Heart left ventricle (tissue), 16 donors: Measurements from ENCODE around the gene MCCD1. TPM values are rescaled to one million over a fixed set of nuclear protein-coding genes. Genes with fewer than 3 reads are reported as not detected.

ENCODE experiments used
- ATAC-seq, 4 donors: fragments of 200-7000 bp; cut with Tn5 transposase; one replicate each; pipeline ENCODE4 v1.9.1; 2020 to 2022; ENCODE audit warnings: moderate library complexity in 4 of 4, mild to moderate bottlenecking in 3 of 4, moderate number of reproducible peaks in 1 of 4
- DNase-seq, 5 donors: peaks; one replicate each; pipeline ENCODE4 v3.0.0-alpha.2; 2020
- H3K27ac ChIP-seq, 12 donors: fragments of 200-600 bp; sonication (generic) in 4 of 12; one replicate each; pipeline versions ENCODE4 v1.5.0 to v1.8.0; 2016 to 2022; ENCODE audit warnings: mild to moderate bottlenecking in 2 of 12
- H3K27me3 ChIP-seq, 9 donors: fragments of 200-600 bp; sonication (generic) in 2 of 9; one replicate each; pipeline versions ENCODE4 v1.5.1 to v1.8.0; 2016 to 2022; ENCODE audit warnings: mild to moderate bottlenecking in 3 of 9
- H3K36me3 ChIP-seq, 9 donors: fragments of 200-600 bp; sonication (generic) in 2 of 9; one replicate each; pipeline versions ENCODE4 v1.5.0 to v1.8.0; 2018 to 2022; ENCODE audit warnings: mild to moderate bottlenecking in 2 of 9
- H3K4me1 ChIP-seq, 12 donors: fragments of 200-600 bp; sonication (generic) in 4 of 12; one replicate each; pipeline versions ENCODE4 v1.5.0 to v1.8.0; 2016 to 2022; ENCODE audit warnings: mild to moderate bottlenecking in 3 of 12
- H3K4me3 ChIP-seq, 12 donors: fragments of 200-600 bp; sonication (generic) in 4 of 12; one replicate each; pipeline versions ENCODE4 v1.5.0 to v1.8.0; 2017 to 2022; ENCODE audit warnings: mild to moderate bottlenecking in 9 of 12, moderate library complexity in 4 of 12
- H3K9me3 ChIP-seq, 12 donors: fragments of 200-600 bp; sonication (generic) in 4 of 12; one replicate each; pipeline versions ENCODE4 v1.5.0 to v1.8.0; 2016 to 2022; ENCODE audit warnings: mild to moderate bottlenecking in 1 of 12
- CTCF ChIP-seq, 12 donors: fragments of 200-600 bp; sonication (generic) in 4 of 12; IDR thresholded peaks; one replicate each; pipeline versions ENCODE4 v1.5.0 to v1.8.0; 2018 to 2022; ENCODE audit warnings: antibody characterized with exemption in 12 of 12, mild to moderate bottlenecking in 5 of 12
- POLR2A ChIP-seq, 2 donors: fragments of 450-650 bp; IDR thresholded peaks; one replicate each; pipeline ENCODE4 v1.6.1; 2017; ENCODE audit warnings: antibody characterized with exemption in 2 of 2, mild to moderate bottlenecking in 2 of 2, moderate library complexity in 2 of 2
- WGBS, 4 donors: extraction: QIAGEN DNeasy Blood & Tissue Kit in 2 of 4; methylation state at CpG; one replicate each; pipeline versions ENCODE4 v1.1.5 to v1.1.7; 2013 to 2018; 5-methylcytosine and 5-hydroxymethylcytosine counted together
- intact Hi-C, 10 donors: fragments of 100-400 bp; cut with DNase I; formaldehyde crosslinking; loops; one replicate each; pipeline versions ENCODE4 v1.11.1 to v1.14.2; 2022
- polyA plus RNA-seq, 2 donors: library from polyadenylated mRNA; stranded (reverse); fragments of 200-250 nt; gene quantifications; one replicate each; pipeline ENCODE4 v1.2.3, GENCODE V29; 2013
- total RNA-seq, 9 donors: library from RNA; depleted of rRNA in 2 of 9; stranded (reverse); fragments of >200 nt in 2 of 9; fragmentation: NEBNext Ultra II Directional in 3 of 9; extraction: Animal tissue kit (Norgen Biotek cat#: 25700) in 3 of 9; gene quantifications; one replicate each; pipeline versions ENCODE4 v1.1.0 to v1.2.4, GENCODE V29; 2016 to 2023
- donor health status: ischemic (EF 13 %, LVEDD 7.1; RV severe dilation, severe dysfunction).
- donor health status: healthy with polysubstance abuse.
- donor health status: DM: no; HTN: yes; CAD: no.
- donor health status: DM: no; HTN: no; CAD: no.
- donor health status: ischemic (EF 25% LVEDD 6.9; RV normal size, moderate dysfunction).
- donor health status: ischemic (EF 25% LVEDD 5.7; RV mildly dilated, moderate dysfunction).
- donor health status: healthy.
- donor health status: DM: yes; HTN: yes; CAD: no.
- donor health status: ischemic (EF 35%, LVEDD 5.7; RV mildly dilated, moderate dysfunction).
- donor health status: nonischemic (EF 11% LVEDD 7.7; RV severe dilation, severe dysfunction).
- donor health status: DM: yes; HTN: yes; CAD: no.
- donor health status: PGD.
- donor health status: ischemic (EF 29% LVEDD 5.4; RV normal size, mild dysfunction).
- donor health status: nonischemic (EF 23%, LVEDD 6.1; RV moderate dilation, normal function).

Gene MCCD1
- total and polyA plus RNA-seq, 11 donors = not detected

- ATAC-seq (peak; percentile 26 to 64 (median 40)), DNase-seq (peak in 2 of 5 donors; percentile 51 to 61)
- intact Hi-C loops = no loop called here
- Histone ChIP-seq H3K9me3 (no peaks in the 10 kb centered on the region), H3K4me1 (peaks cover 7 to 78% (median 35%) of the 10 kb centered on the region in 12 donors), H3K4me3 (peak overlapping the region in 2 of 12 donors; percentile 15 to 40), H3K27me3 (no peaks in the 10 kb centered on the region), H3K27ac (peak overlapping the region; percentile 7 to 90 (median 78)), H3K36me3 (peaks cover 0 to 48% (median 27%) of the 10 kb centered on the region in 9 donors)
- TF ChIP-seq POLR2A (IDR thresholded peaks at IDR 0.05) = no peak
- no peak for TF ChIP-seq CTCF (IDR thresholded peaks at IDR 0.05)
- 69 to 80% (median 73%) methylated on average over 14 of the region's 14 CpGs for WGBS, 4 donors
Measured at GRCh38 chr6:31558631-31559500, 30.1 kb downstream of the MCCD1 start.

- Histone ChIP-seq H3K4me1 (peaks cover 7 to 80% (median 35%) of the 10 kb centered on the region in 12 donors), H3K9me3 (no peaks in the 10 kb centered on the region), H3K27me3 (no peaks in the 10 kb centered on the region), H3K36me3 (peaks cover 0 to 42% (median 20%) of the 10 kb centered on the region in 9 donors), H3K4me3 (peak overlapping the region in 3 of 12 donors; percentile 5 to 38 (median 15)), H3K27ac (peak overlapping the region; percentile 7 to 90 (median 78))
- WGBS, 4 donors = 44 to 56% (median 50%) methylated on average over 4 of the region's 4 CpGs
- DNase-seq (no peak), ATAC-seq (no peak)
- intact Hi-C loops = no loop called here
- TF ChIP-seq POLR2A (IDR thresholded peaks at IDR 0.05) (no peak), CTCF (IDR thresholded peaks at IDR 0.05) (no peak)
Measured at GRCh38 chr6:31559606-31559957, 30.8 kb downstream of the MCCD1 start.

GRCh38 chr6:31559958-31560696 lies 31.4 kb downstream of the MCCD1 start:
- H3K36me3 ChIP-seq = peaks cover 0 to 37% (median 20%) of the 10 kb centered on the region in 9 donors
- DNase-seq (peak; percentile 74 to 87 (median 84)), ATAC-seq (peak; percentile 59 to 93 (median 87))
- peak overlapping the region; percentile 7 to 90 (median 78) for H3K27ac ChIP-seq
- no peaks in the 10 kb centered on the region for H3K27me3 ChIP-seq
- intact Hi-C loops = loop anchor here in 1 of 10 donors (2.0 kb wide), 1 partner anchor 21 kb away; no protein-coding TSS in a partner anchor
- no peaks in the 10 kb centered on the region for H3K9me3 ChIP-seq
- WGBS, 4 donors = 33 to 38% (median 36%) methylated on average over 7 of the region's 7 CpGs
- peak overlapping the region in 3 of 12 donors; percentile 3 to 38 (median 15) for H3K4me3 ChIP-seq
- TF ChIP-seq CTCF (IDR thresholded peaks at IDR 0.05) (peak in 1 of 12 donors; percentile 19), POLR2A (IDR thresholded peaks at IDR 0.05) (no peak)
- H3K4me1 ChIP-seq = peaks cover 7 to 80% (median 35%) of the 10 kb centered on the region in 12 donors

- Histone ChIP-seq H3K36me3 (peaks cover 0 to 35% (median 20%) of the 10 kb centered on the region in 9 donors), H3K4me1 (peaks cover 7 to 80% (median 35%) of the 10 kb centered on the region in 12 donors), H3K27me3 (no peaks in the 10 kb centered on the region), H3K9me3 (no peaks in the 10 kb centered on the region), H3K4me3 (peak overlapping the region in 1 of 12 donors; percentile 38), H3K27ac (peak overlapping the region; percentile 7 to 90 (median 78))
- ATAC-seq = no peak
- intact Hi-C loops = loop anchor here in 1 of 10 donors (2.0 kb wide), 1 partner anchor 20 kb away; no protein-coding TSS in a partner anchor
- TF ChIP-seq CTCF (IDR thresholded peaks at IDR 0.05) (no peak), POLR2A (IDR thresholded peaks at IDR 0.05) (no peak)
- DNase-seq = no peak
Measured at GRCh38 chr6:31560697-31561058, 31.9 kb downstream of the MCCD1 start.
